Brain microvascular endothelial cell (primary cell): ENCODE results near the gene AZI2.

Experiments
- DNase-seq: peaks from one replicate; pipeline ENCODE4 v3.0.0-alpha.2; 2020
- H3K27ac ChIP-seq: fragments of 250-450 bp; sonication (Bioruptor Pico); 2 replicates; pipeline ENCODE4 v1.5.1; 2020; ENCODE audit warnings: mild to moderate bottlenecking, moderate library complexity
- H3K27me3 ChIP-seq: fragments of 250-450 bp; sonication (Bioruptor Pico); replicated peaks from 2 replicates; pipeline ENCODE4 v1.5.1; 2020; ENCODE audit warnings: mild to moderate bottlenecking
- H3K36me3 ChIP-seq: fragments of 250-450 bp; sonication (Bioruptor Pico); replicated peaks from 2 replicates; pipeline ENCODE4 v1.5.1; 2020; ENCODE audit warnings: mild to moderate bottlenecking
- H3K4me3 ChIP-seq: 2 replicates; pipeline ENCODE4 v1.5.1; 2011; ENCODE audit warnings: low read depth, mild to moderate bottlenecking, control low read depth, low read length, moderate library complexity
- in situ Hi-C: cut with HindIII; loops from 2 replicates; pipeline ENCODE4 v1.10.0; 2017; ENCODE audit warnings: low sequenced_read_pairs, low pct_ligation_motif_present
- TF ChIP-seq, protein P1 (sequence below): IDR thresholded peaks from 2 replicates; pipeline ENCODE4 v1.5.1; 2011; ENCODE audit warnings: low read depth, mild to moderate bottlenecking, moderate library complexity, low read length, control low read depth, inconsistent platforms; ENCODE audit errors: missing control alignments

The AZI2 gene

DNA sequence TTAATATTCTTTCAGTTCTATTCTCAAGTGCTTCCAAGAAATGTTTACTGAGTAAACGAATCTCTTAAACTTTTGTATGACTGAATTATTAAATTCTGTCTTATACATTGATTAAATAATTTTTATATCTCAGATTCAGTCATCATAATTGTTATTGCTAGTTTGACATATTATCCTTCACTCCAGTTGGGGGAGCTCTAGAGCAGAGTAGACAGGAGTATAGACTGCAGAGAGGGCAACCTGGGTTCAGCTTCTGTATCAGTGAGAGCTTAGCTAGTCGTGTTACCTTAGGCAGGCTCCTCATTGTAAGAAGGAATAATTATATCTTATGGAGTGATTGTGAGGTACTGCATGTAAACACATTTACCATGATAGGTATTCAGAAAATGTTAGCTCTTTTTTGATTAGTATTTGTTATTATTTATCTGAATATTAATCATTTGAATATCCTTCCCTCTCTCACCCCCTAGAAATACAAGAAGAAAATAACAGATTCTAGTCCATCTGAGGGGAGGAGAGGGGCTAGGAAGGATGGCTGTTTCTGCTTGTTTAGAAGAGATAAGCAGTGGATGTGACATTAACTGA is 31.1 kb downstream of the AZI2 start:
- peak; percentile 38 for DNase-seq
- TF ChIP-seq, protein P1, sequence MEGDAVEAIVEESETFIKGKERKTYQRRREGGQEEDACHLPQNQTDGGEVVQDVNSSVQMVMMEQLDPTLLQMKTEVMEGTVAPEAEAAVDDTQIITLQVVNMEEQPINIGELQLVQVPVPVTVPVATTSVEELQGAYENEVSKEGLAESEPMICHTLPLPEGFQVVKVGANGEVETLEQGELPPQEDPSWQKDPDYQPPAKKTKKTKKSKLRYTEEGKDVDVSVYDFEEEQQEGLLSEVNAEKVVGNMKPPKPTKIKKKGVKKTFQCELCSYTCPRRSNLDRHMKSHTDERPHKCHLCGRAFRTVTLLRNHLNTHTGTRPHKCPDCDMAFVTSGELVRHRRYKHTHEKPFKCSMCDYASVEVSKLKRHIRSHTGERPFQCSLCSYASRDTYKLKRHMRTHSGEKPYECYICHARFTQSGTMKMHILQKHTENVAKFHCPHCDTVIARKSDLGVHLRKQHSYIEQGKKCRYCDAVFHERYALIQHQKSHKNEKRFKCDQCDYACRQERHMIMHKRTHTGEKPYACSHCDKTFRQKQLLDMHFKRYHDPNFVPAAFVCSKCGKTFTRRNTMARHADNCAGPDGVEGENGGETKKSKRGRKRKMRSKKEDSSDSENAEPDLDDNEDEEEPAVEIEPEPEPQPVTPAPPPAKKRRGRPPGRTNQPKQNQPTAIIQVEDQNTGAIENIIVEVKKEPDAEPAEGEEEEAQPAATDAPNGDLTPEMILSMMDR, result peak; percentile 74
- H3K27ac ChIP-seq, result no peak overlapping the region
- no peaks in the 10 kb centered on the region for H3K27me3 ChIP-seq
- H3K4me3 ChIP-seq, result no peak overlapping the region
- in situ Hi-C loops, result no loop called here
- H3K36me3 ChIP-seq, result no peaks in the 10 kb centered on the region

DNA sequence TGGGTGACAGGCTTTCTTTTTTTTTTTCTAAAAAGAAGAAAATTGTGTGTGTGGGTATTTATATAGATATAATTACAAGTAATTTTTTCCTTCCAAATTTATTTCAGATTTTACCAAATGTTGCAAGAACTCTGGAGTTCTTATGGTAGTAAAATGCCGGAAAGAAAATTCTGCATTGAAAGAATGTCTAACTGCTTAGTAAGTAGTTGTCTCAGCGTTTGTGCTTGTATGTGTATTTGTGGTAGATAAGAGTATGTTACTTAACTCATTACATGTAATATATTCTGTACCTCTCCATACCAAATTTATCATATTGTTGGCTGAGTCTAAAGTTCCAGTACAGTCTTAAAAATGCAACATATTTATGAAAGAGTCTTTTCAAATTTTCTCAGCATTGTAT is 32.4 kb downstream of the AZI2 start:
- Histone ChIP-seq H3K27me3 (no peaks in the 10 kb centered on the region), H3K36me3 (no peaks in the 10 kb centered on the region), H3K4me3 (no peak overlapping the region), H3K27ac (no peak overlapping the region)
- in situ Hi-C loops, result no loop called here
- TF ChIP-seq, protein P1, result no peak
- no peak for DNase-seq

DNA sequence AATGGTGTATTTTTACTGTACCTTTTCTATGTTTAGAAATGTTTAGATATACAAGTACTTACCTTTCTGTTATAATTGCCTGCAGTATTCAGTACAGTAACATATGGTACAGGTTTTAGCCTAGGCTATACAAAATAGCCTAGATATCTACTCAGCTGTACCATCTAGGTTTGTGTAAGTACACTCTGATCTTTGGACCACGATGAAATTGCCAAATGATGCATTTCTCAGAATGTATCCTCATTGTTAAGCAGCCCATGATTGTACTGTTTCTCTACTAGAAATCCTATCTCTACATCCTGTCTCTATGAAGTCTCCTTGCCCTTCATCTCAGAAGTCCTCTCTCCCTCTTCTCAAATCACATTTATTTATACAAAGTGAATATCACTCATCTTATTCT is 32.9 kb downstream of the AZI2 start:
- Histone ChIP-seq H3K4me3 (no peak overlapping the region), H3K27ac (no peak overlapping the region), H3K36me3 (no peaks in the 10 kb centered on the region), H3K27me3 (no peaks in the 10 kb centered on the region)
- in situ Hi-C loops, result no loop called here
- TF ChIP-seq, protein P1, result no peak
- DNase-seq, result no peak

DNA sequence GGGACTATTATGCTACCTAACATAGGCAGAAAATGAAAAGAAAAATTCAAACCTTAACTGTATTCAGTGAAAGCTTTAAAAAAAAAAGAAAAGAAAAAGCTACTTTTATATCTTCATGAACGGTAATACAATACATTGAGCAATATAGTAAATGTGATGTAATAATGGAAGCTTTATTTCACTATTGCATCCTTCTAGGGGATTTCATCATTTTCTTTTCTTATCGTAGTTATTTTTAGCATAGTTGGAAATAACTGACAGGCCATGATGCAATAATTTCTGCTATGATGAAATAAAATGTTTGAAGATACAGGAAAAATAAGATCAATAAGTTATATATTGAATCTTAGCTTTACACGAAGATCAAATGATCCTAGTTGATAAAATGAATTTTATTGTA is 40.4 kb downstream of the AZI2 start:
- Histone ChIP-seq H3K27ac (no peak overlapping the region), H3K27me3 (no peaks in the 10 kb centered on the region), H3K36me3 (no peaks in the 10 kb centered on the region), H3K4me3 (no peak overlapping the region)
- TF ChIP-seq, protein P1, result no peak
- no peak for DNase-seq
- in situ Hi-C loops, result no loop called here

DNA sequence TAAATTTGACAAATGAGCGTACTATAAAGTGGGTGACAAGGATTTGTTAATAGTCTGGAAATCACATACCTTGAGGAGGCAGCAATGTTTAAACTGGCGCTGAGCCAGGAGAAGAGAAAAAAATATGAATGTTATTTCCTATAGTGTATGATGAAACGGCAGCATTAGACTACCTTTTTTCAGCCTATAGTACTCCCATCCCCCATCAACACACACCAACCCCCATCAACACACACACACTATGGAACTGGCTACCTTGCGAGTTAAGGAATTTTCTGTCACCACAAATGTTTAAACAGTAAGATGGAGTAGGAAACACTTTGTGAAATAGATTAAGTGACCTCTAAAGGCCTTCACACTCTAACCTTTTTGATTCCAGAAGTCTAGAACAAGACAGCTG is 46.9 kb downstream of the AZI2 start:
- Histone ChIP-seq H3K36me3 (no peaks in the 10 kb centered on the region), H3K27me3 (no peaks in the 10 kb centered on the region), H3K27ac (no peak overlapping the region), H3K4me3 (no peak overlapping the region)
- TF ChIP-seq, protein P1, result no peak
- peak; percentile 8 for DNase-seq
- in situ Hi-C loops, result no loop called here

DNA sequence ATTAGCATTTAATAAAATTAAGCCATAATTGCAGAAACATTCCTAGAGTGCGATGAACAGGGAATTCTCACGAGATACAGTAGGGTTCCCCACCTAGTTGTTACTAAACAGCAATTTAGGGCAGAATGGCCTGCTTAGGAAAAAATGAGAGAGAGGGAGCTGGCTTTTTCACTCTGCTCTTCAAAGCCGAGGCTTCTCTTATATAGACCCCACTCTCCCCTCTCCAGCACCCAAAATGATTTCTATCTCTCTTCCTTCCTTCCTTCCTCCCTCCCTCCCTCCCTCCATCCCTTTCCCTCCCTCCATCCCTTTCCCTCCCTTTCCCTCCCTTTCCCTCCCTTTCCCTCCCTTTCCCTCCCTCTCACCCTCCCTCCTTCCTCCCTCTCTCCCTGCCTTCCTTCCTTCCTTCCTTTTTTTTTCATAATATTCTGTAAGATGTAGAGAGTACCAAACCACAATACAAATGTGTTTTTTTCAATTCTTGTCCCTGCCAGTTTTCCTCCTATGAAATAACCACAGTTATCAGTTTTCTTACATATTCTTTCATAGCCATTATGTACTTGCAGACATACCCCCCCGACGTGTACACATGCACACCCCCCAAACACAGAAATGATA is 48.2 kb downstream of the AZI2 start:
- in situ Hi-C loops, result no loop called here
- Histone ChIP-seq H3K36me3 (no peaks in the 10 kb centered on the region), H3K27ac (no peak overlapping the region), H3K27me3 (no peaks in the 10 kb centered on the region), H3K4me3 (no peak overlapping the region)
- TF ChIP-seq, protein P1, result no peak
- DNase-seq, result no peak
